ENCODE data around the gene AREG. TPM values are rescaled to one million over a fixed set of nuclear protein-coding genes. Genes with fewer than 3 reads are reported as not detected.
A peak's percentile ranks its signal among the peaks of the same experiment; 100 is the strongest.

Gene AREG
- total and polyA plus RNA-seq, 2 experiments from 2014 or later, result 0.45 TPM; not detected in 1

DNA sequence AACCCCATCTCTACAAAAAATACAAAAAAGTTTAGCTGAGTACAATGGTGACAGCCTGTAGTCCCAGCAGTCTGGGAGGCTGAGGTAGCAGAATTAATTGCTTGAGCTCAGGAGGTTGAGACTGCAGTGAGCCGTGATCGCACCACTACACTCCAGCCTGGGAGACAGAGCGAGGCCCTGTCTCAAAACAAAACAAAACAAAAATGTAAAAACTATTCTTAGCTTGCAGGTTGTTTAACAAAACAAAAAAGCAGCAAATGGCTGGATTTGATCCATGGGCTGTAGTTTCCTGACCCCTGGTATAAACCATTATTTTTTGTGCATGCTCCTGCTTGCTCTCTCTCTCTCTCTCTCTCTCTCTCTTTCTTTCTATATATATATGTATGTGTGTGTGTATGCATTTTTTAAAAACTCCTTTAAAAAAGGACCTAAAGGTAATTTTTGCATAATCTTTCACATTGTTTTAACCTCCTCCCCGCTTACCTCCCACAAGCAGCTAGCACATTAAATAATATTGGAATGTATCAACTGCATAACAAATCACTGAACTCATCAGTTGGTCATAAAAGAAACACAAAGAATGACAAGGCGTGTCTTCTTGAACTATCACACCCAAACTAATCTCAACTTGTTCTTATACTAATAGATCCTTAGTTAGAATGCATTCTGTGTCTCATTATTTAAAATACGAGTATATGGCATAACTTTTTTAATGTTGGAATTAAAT, 4.8 kb downstream of the AREG start:
- no peak for ATAC-seq
- peak overlapping the region; percentile 5; the same call in 1 of the 2 replicates for H3K4me2 ChIP-seq

DNA sequence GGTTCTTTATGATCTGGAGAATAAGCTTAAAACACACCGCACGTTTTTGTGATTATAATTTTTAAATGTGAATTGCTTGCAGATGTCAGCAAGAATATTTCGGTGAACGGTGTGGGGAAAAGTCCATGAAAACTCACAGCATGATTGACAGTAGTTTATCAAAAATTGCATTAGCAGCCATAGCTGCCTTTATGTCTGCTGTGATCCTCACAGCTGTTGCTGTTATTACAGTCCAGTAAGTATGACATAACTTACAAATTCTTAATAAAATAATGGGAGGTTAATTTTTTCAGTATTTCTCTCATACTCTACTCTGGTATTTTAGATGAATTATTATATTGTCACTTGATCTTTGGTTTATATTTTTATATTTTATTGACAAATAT, 5.4 kb downstream of the AREG start:
- Histone ChIP-seq H3K9me2 (ENCODE audit: insufficient read depth) (no peaks in the 10 kb centered on the region), H3K4me3 (no peak overlapping the region), H3K4me2 (no peak overlapping the region), H3K4me1 (ENCODE audit: insufficient read depth) (peaks cover 15% of the 10 kb centered on the region), H3K79me2 (replicated peaks; ENCODE audit: insufficient read depth) (no peaks in the 10 kb centered on the region), H2AFZ (no peak overlapping the region), H3K27me3 (ENCODE audit: insufficient read depth) (peaks cover 13% of the 10 kb centered on the region), H3K27ac (ENCODE audit: low read depth) (no peak overlapping the region), H3K36me3 (ENCODE audit: insufficient read depth) (no peaks in the 10 kb centered on the region), H3F3A (replicated peaks; ENCODE audit: low read depth) (peaks cover 4% of the 10 kb centered on the region; the same call in 1 of the 2 replicates), H4K20me1 (replicated peaks; ENCODE audit: insufficient read depth) (no peaks in the 10 kb centered on the region)
- H3K27ac Mint-ChIP-seq, result no peak overlapping the region
- H3K36me3 Mint-ChIP-seq (ENCODE audit: low read depth), result no peaks in the 10 kb centered on the region
- peaks cover 16% of the 10 kb centered on the region for H3K4me1 Mint-ChIP-seq
- ATAC-seq (no peak), DNase-seq (ENCODE audit: low spot score) (no peak)
- H3K4me3 Mint-ChIP-seq, result no peak overlapping the region
- no peaks in the 10 kb centered on the region for H3K9me3 Mint-ChIP-seq
- H3K27me3 Mint-ChIP-seq (ENCODE audit: insufficient read depth, low read depth, poor library complexity), result peaks cover 4% of the 10 kb centered on the region
- TF ChIP-seq NANOG (IDR thresholded peaks at IDR 0.05; ENCODE audit: borderline replicate concordance), result no peak
- TF ChIP-seq, protein P1, sequence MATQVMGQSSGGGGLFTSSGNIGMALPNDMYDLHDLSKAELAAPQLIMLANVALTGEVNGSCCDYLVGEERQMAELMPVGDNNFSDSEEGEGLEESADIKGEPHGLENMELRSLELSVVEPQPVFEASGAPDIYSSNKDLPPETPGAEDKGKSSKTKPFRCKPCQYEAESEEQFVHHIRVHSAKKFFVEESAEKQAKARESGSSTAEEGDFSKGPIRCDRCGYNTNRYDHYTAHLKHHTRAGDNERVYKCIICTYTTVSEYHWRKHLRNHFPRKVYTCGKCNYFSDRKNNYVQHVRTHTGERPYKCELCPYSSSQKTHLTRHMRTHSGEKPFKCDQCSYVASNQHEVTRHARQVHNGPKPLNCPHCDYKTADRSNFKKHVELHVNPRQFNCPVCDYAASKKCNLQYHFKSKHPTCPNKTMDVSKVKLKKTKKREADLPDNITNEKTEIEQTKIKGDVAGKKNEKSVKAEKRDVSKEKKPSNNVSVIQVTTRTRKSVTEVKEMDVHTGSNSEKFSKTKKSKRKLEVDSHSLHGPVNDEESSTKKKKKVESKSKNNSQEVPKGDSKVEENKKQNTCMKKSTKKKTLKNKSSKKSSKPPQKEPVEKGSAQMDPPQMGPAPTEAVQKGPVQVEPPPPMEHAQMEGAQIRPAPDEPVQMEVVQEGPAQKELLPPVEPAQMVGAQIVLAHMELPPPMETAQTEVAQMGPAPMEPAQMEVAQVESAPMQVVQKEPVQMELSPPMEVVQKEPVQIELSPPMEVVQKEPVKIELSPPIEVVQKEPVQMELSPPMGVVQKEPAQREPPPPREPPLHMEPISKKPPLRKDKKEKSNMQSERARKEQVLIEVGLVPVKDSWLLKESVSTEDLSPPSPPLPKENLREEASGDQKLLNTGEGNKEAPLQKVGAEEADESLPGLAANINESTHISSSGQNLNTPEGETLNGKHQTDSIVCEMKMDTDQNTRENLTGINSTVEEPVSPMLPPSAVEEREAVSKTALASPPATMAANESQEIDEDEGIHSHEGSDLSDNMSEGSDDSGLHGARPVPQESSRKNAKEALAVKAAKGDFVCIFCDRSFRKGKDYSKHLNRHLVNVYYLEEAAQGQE (IDR thresholded peaks at IDR 0.05; ENCODE audit: unreplicated experiment), result no peak
- TF ChIP-seq EZH2 (IDR thresholded peaks at IDR 0.05; ENCODE audit: low read depth, unreplicated experiment), result no peak

More for the DNA sequence above, 4.8 kb downstream of the AREG start:
- H3F3A ChIP-seq (replicated peaks; ENCODE audit: low read depth), result peaks cover 5% of the 10 kb centered on the region; the same call in 1 of the 2 replicates
- no peak for DNase-seq (ENCODE audit: low spot score)
- no peaks in the 10 kb centered on the region for H3K36me3 ChIP-seq (ENCODE audit: insufficient read depth)
- H3K4me3 ChIP-seq, result no peak overlapping the region
- Mint-ChIP-seq H3K36me3 (ENCODE audit: low read depth) (no peaks in the 10 kb centered on the region), H3K27ac (no peak overlapping the region), H3K4me3 (no peak overlapping the region), H3K27me3 (ENCODE audit: insufficient read depth, low read depth, poor library complexity) (peaks cover 8% of the 10 kb centered on the region), H3K4me1 (peaks cover 17% of the 10 kb centered on the region), H3K9me3 (no peaks in the 10 kb centered on the region)
- no peaks in the 10 kb centered on the region for H3K79me2 ChIP-seq (replicated peaks; ENCODE audit: insufficient read depth)
- H3K27ac ChIP-seq (ENCODE audit: low read depth), result no peak overlapping the region
- peaks cover 17% of the 10 kb centered on the region for H3K27me3 ChIP-seq (ENCODE audit: insufficient read depth)
- TF ChIP-seq ZNF114 (CRISPR knock-in tag; IDR thresholded peaks at IDR 0.05) (no peak), NANOG (IDR thresholded peaks at IDR 0.05; ENCODE audit: borderline replicate concordance) (no peak), CREB1 (CRISPR knock-in tag; IDR thresholded peaks at IDR 0.05; ENCODE audit: low read depth) (no peak), POLR2AphosphoS5 (IDR thresholded peaks at IDR 0.05; ENCODE audit: low read depth) (no peak), EZH2 (IDR thresholded peaks at IDR 0.05; ENCODE audit: low read depth, unreplicated experiment) (no peak), EZH2phosphoT487 (IDR thresholded peaks at IDR 0.05; ENCODE audit: unreplicated experiment) (no peak)
- TF ChIP-seq, protein P2, sequence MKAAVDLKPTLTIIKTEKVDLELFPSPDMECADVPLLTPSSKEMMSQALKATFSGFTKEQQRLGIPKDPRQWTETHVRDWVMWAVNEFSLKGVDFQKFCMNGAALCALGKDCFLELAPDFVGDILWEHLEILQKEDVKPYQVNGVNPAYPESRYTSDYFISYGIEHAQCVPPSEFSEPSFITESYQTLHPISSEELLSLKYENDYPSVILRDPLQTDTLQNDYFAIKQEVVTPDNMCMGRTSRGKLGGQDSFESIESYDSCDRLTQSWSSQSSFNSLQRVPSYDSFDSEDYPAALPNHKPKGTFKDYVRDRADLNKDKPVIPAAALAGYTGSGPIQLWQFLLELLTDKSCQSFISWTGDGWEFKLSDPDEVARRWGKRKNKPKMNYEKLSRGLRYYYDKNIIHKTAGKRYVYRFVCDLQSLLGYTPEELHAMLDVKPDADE (IDR thresholded peaks at IDR 0.05), result no peak
- TF ChIP-seq, protein P1 (IDR thresholded peaks at IDR 0.05; ENCODE audit: unreplicated experiment), result no peak
- peak overlapping the region; percentile 64 for H2AFZ ChIP-seq
- no peaks in the 10 kb centered on the region for H3K9me2 ChIP-seq (ENCODE audit: insufficient read depth)
- H3K4me1 ChIP-seq (ENCODE audit: insufficient read depth), result peaks cover 15% of the 10 kb centered on the region
- no peaks in the 10 kb centered on the region for H4K20me1 ChIP-seq (replicated peaks; ENCODE audit: insufficient read depth)
